Osteoblast (primary cell): ENCODE data around the gene SLC39A9. TPM values are rescaled to one million over a fixed set of nuclear protein-coding genes. Genes with fewer than 3 reads are reported as not detected.

Experiments
- DNase-seq: peaks from one replicate; pipeline ENCODE4 v3.0.0; 2011; ENCODE audit warnings: low spot score, mixed read lengths; ENCODE audit not compliant: insufficient read length; ENCODE audit errors: missing footprints
- H2AFZ ChIP-seq: 2 replicates; pipeline ENCODE4 v1.6.0; 2011; ENCODE audit warnings: mild to moderate bottlenecking, low read length
- H3K27ac ChIP-seq: 2 replicates; pipeline ENCODE4 v1.5.1; 2011; ENCODE audit warnings: mild to moderate bottlenecking, low read depth, low read length, moderate library complexity
- H3K27me3 ChIP-seq: 2 replicates; pipeline ENCODE4 v1.6.0; 2012; ENCODE audit warnings: mild to moderate bottlenecking, control low read depth, inconsistent platforms, low read length, moderate library complexity; ENCODE audit not compliant: insufficient read depth
- H3K36me3 ChIP-seq: 2 replicates; pipeline ENCODE4 v1.5.1; 2011; ENCODE audit warnings: mild to moderate bottlenecking, low read length, control low read depth, moderate library complexity; ENCODE audit not compliant: insufficient read depth
- H3K4me1 ChIP-seq: 2 replicates; pipeline ENCODE4 v1.5.1; 2011; ENCODE audit warnings: mild to moderate bottlenecking, low read length, control low read depth, moderate library complexity; ENCODE audit not compliant: insufficient read depth
- H3K4me2 ChIP-seq: 2 replicates; pipeline ENCODE4 v1.6.0; 2011; ENCODE audit warnings: mild to moderate bottlenecking, low read length; ENCODE audit not compliant: insufficient read depth
- H3K4me3 ChIP-seq: fragments of 200-600 bp; sonication (generic); 3 replicates; pipeline ENCODE4 v1.5.1; 2012; ENCODE audit warnings: mild to moderate bottlenecking, low read length, inconsistent platforms; ENCODE audit not compliant: insufficient read depth
- H3K79me2 ChIP-seq: 2 replicates; pipeline ENCODE4 v1.6.0; 2012; ENCODE audit warnings: mild to moderate bottlenecking, low read length, control low read depth, inconsistent platforms; ENCODE audit not compliant: insufficient read depth
- H3K9me3 ChIP-seq: 2 replicates; pipeline ENCODE4 v1.5.1; 2011; ENCODE audit warnings: low read depth, low read length, control low read depth
- H4K20me1 ChIP-seq: 2 replicates; pipeline ENCODE4 v1.6.0; 2012; ENCODE audit warnings: mild to moderate bottlenecking, low read length, control low read depth; ENCODE audit not compliant: insufficient read depth
- CTCF ChIP-seq: IDR thresholded peaks from 2 replicates; pipeline ENCODE4 v1.5.1; 2011; ENCODE audit warnings: mild to moderate bottlenecking, low read depth, low read length, moderate library complexity; ENCODE audit errors: extremely low read depth
- total RNA-seq: library from RNA; depleted of rRNA; stranded (reverse); fragments of >200 nt; gene quantifications from 2 replicates; pipeline ENCODE4 v1.2.3, GENCODE V29; 2012

Gene SLC39A9
- total RNA-seq, 1 donor = 163 TPM

DNA sequence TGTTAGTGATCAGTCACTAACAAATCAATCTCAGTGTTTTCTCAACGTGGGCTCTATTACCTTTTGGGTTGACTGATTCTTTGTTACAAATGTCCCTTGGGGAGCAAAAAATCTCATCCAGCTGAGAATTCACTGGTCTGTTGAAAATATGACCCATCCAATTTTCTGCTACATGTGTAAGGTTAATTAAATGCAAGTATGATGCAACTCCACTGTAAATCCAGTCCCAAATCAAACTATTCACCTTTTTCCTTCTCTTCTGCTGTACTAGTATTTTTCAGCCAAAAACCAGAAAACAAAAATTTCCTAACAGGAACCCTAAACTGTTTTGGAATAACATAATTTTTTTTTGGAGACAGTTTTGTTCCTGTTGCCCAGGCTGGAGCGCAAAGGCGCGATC, 2.6 kb upstream of the SLC39A9 start:
- H3K4me1 ChIP-seq = peaks cover 29% of the 10 kb centered on the region
- H3K4me2 ChIP-seq = peak overlapping the region; percentile 85
- no peak overlapping the region for H2AFZ ChIP-seq
- peaks cover 39% of the 10 kb centered on the region for H4K20me1 ChIP-seq
- no peaks in the 10 kb centered on the region for H3K9me3 ChIP-seq
- no peak overlapping the region for H3K4me3 ChIP-seq
- DNase-seq = no peak
- H3K79me2 ChIP-seq = peaks cover 95% of the 10 kb centered on the region
- no peak for TF ChIP-seq CTCF
- H3K27me3 ChIP-seq = no peaks in the 10 kb centered on the region
- H3K36me3 ChIP-seq = peaks cover 54% of the 10 kb centered on the region
- peak overlapping the region; percentile 28 for H3K27ac ChIP-seq

DNA sequence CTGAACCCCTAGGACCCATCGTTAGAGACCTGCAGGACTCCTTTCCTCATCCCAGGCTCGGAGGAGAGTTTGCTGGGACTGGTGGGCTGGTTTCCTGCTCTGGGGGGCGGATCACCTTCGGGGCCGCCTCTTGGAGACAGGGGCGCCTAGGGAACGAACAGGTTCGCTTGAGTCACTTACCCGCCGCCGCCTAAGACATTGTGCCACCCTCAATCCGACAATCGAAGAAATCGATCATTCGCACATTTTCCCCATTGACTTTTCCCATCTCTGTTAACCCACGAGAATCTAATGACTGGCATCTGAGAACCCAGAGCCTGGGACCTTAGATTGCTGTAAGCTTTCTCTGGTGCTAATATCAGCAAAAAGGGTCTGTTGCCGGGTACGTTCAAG, 322 bp downstream of the SLC39A9 start:
- H3K4me3 ChIP-seq = peak overlapping the region; percentile 86

DNA sequence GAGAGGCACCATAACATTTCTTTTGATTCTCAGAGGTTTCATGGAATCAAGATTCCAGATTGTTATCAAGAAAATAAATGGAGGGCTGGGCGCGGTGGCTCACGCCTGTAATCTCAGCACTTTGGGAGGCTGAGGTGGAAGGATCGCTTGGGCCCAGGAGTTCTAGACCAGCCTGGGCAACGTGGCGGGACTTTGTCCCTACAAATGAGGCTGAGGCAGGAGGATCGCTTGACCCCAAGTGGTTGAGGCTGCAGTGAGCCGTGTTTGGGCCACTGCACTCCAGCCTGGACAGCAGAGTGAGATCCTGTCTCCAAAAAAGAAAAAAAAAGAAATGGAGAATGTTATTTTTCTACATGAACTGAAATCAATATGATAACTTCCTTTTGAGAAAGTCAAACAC, 1.3 kb downstream of the SLC39A9 start:
- H3K27me3 ChIP-seq = no peaks in the 10 kb centered on the region
- no peak overlapping the region for H3K27ac ChIP-seq
- peaks cover 33% of the 10 kb centered on the region for H3K4me1 ChIP-seq
- no peak overlapping the region for H2AFZ ChIP-seq
- no peak for DNase-seq
- no peaks in the 10 kb centered on the region for H3K9me3 ChIP-seq
- H4K20me1 ChIP-seq = peaks cover 35% of the 10 kb centered on the region
- peak overlapping the region; percentile 86 for H3K4me3 ChIP-seq
- peaks cover 95% of the 10 kb centered on the region for H3K79me2 ChIP-seq
- H3K36me3 ChIP-seq = peaks cover 18% of the 10 kb centered on the region
- TF ChIP-seq CTCF = no peak
- H3K4me2 ChIP-seq = peak overlapping the region; percentile 85

More for the DNA sequence above, 322 bp downstream of the SLC39A9 start:
- no peak for TF ChIP-seq CTCF
- H3K79me2 ChIP-seq = peaks cover 95% of the 10 kb centered on the region
- H3K36me3 ChIP-seq = peaks cover 27% of the 10 kb centered on the region
- peak overlapping the region; percentile 87 for H2AFZ ChIP-seq
- H3K4me1 ChIP-seq = peaks cover 33% of the 10 kb centered on the region
- peaks cover 34% of the 10 kb centered on the region for H4K20me1 ChIP-seq
- H3K27me3 ChIP-seq = no peaks in the 10 kb centered on the region
- peak; percentile 59 for DNase-seq
- no peaks in the 10 kb centered on the region for H3K9me3 ChIP-seq
- peak overlapping the region; percentile 99 for H3K27ac ChIP-seq
- H3K4me2 ChIP-seq = peak overlapping the region; percentile 85

DNA sequence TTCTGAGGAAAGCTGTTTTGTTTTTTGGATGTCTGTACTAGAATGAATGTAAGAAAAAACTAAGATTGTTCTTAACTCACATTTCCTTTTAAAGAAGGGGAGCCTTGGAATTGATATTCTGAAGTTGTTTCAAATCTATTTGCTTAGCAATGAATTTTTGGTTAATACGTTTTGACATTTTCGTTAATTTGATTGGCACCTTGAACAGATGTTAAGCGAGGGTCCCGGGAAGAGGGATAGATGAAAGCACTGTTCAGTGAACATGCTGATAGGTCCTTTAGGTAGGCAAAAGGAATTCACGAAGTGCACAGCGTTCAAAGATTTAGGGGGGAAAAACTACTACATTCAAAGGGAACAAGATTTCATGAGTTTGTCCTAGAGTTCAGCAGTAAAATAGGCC, 1.7 kb downstream of the SLC39A9 start:
- Histone ChIP-seq H3K27me3 (no peaks in the 10 kb centered on the region), H3K4me3 (peak overlapping the region; percentile 86), H3K4me1 (peaks cover 33% of the 10 kb centered on the region), H3K36me3 (peaks cover 14% of the 10 kb centered on the region), H3K4me2 (peak overlapping the region; percentile 85), H4K20me1 (peaks cover 36% of the 10 kb centered on the region), H3K27ac (no peak overlapping the region), H3K9me3 (no peaks in the 10 kb centered on the region), H2AFZ (no peak overlapping the region), H3K79me2 (peaks cover 95% of the 10 kb centered on the region)
- no peak for TF ChIP-seq CTCF
- no peak for DNase-seq
